B cell (primary cell): ENCODE data around the gene PPP2R2C. TPM values are rescaled to one million over a fixed set of nuclear protein-coding genes. Genes with fewer than 3 reads are reported as not detected.

ENCODE experiments used
- ATAC-seq: fragments of 200-7000 bp; cut with Tn5 transposase; one replicate; pipeline ENCODE4 v1.10.0; 2021; ENCODE audit warnings: low read depth, mild to moderate bottlenecking, moderate number of reproducible peaks, moderate library complexity
- CTCF ChIA-PET: fragments of 350-600 bp; sonication (Branson Sonifier 250); formaldehyde crosslinking; loops from one replicate; lab custom pipeline; 2021; ENCODE audit warnings: antibody characterized with exemption, inconsistent platforms; lab: Charles Lee
- POLR2A ChIA-PET: fragments of 350-600 bp; sonication (Branson Sonifier 250); formaldehyde crosslinking; loops from one replicate; lab custom pipeline; 2021; ENCODE audit warnings: antibody characterized with exemption; lab: Charles Lee
- DNase-seq: peaks from one replicate; pipeline ENCODE4 v3.0.0; 2013
- H2AFZ ChIP-seq: 2 replicates; pipeline ENCODE4 v1.6.1; 2012; ENCODE audit warnings: mild to moderate bottlenecking, low read depth, low read length; ENCODE audit not compliant: insufficient read depth, poor library complexity, severe bottlenecking
- H3K27ac ChIP-seq, 2 donors: 1 replicate in 1 of 2; 2 replicates in 1 of 2; pipeline ENCODE4 v1.5.1; 2012 to 2013; ENCODE audit warnings: low read length in 2 of 2, mild to moderate bottlenecking in 2 of 2, moderate library complexity in 1 of 2
- H3K27me3 ChIP-seq, 4 experiments: fragments of 200-600 bp in 1 of 4; sonication (generic) in 1 of 4; replicated peaks in 1 of 4; 1 replicate in 2 of 4; 2 replicates in 2 of 4; pipeline versions ENCODE4 v1.6.1 to v1.7.0; 2013 to 2016; ENCODE audit warnings: low read length in 3 of 4, mild to moderate bottlenecking in 2 of 4, mixed read lengths in 1 of 4, moderate library complexity in 1 of 4; ENCODE audit not compliant: insufficient read depth in 4 of 4, control insufficient read depth in 3 of 4; ENCODE audit errors: control extremely low read depth in 1 of 4
- H3K36me3 ChIP-seq, 2 experiments: replicated peaks in 1 of 2; 1 replicate in 1 of 2; 2 replicates in 1 of 2; pipeline versions ENCODE4 v1.6.1 to v1.7.1; 2013; ENCODE audit warnings: low read length in 1 of 2; ENCODE audit not compliant: insufficient read depth in 2 of 2, control insufficient read depth in 1 of 2; ENCODE audit errors: control extremely low read depth in 1 of 2, extremely low read depth in 1 of 2
- H3K4me1 ChIP-seq, 2 donors: fragments of 200-600 bp in 1 of 2; sonication (generic) in 1 of 2; 1 replicate in 1 of 2; 2 replicates in 1 of 2; pipeline versions ENCODE4 v1.5.1 to v1.6.1; 2013 to 2017; ENCODE audit warnings: low read length in 2 of 2; ENCODE audit not compliant: control insufficient read depth in 2 of 2, insufficient read depth in 2 of 2
- H3K4me2 ChIP-seq: replicated peaks from 2 replicates; pipeline ENCODE3; 2012; ENCODE audit warnings: mild to moderate bottlenecking, low read depth, low read length; ENCODE audit not compliant: poor library complexity, severe bottlenecking
- H3K4me3 ChIP-seq, 5 experiments: fragments of 200-600 bp in 1 of 5; sonication (generic) in 1 of 5; 1 replicate in 3 of 5; 2 replicates in 2 of 5; pipeline versions ENCODE4 v1.5.1 to v1.7.0; 2011 to 2016; ENCODE audit warnings: low read length in 4 of 5, mild to moderate bottlenecking in 4 of 5, low read depth in 2 of 5, control low read depth in 1 of 5, moderate library complexity in 1 of 5; ENCODE audit not compliant: insufficient read depth in 1 of 5; ENCODE audit errors: control extremely low read depth in 1 of 5, extremely low read depth in 1 of 5
- H3K79me2 ChIP-seq: fragments of 200-600 bp; sonication (generic); one replicate; pipeline ENCODE4 v1.6.0; 2016; ENCODE audit warnings: low read length; ENCODE audit not compliant: control insufficient read depth, insufficient read depth
- H3K9ac ChIP-seq: fragments of 200-600 bp; sonication (generic); 2 replicates; pipeline ENCODE4 v1.6.1; 2017; ENCODE audit warnings: mild to moderate bottlenecking, low read length, moderate library complexity
- H3K9me3 ChIP-seq, 3 donors: one replicate each; pipeline versions ENCODE4 v1.6.1 to v1.7.1; 2013; ENCODE audit warnings: low read length in 2 of 3; ENCODE audit not compliant: control insufficient read depth in 2 of 3, insufficient read depth in 1 of 3; ENCODE audit errors: control extremely low read depth in 1 of 3
- H4K20me1 ChIP-seq: 2 replicates; pipeline ENCODE4 v1.6.0; 2012; ENCODE audit warnings: mild to moderate bottlenecking, low read length; ENCODE audit not compliant: insufficient read depth, control insufficient read depth, poor library complexity, severe bottlenecking
- H3K27ac Mint-ChIP-seq: one replicate; pipeline ENCODE4 v1.8.0; 2021; ENCODE audit warnings: mixed read lengths
- H3K27me3 Mint-ChIP-seq: one replicate; pipeline ENCODE4 v1.8.0; 2021; ENCODE audit warnings: mixed read lengths
- H3K4me1 Mint-ChIP-seq: one replicate; pipeline ENCODE4 v1.8.0; 2021; ENCODE audit warnings: mixed read lengths
- H3K4me3 Mint-ChIP-seq: one replicate; pipeline ENCODE4 v1.8.0; 2021; ENCODE audit warnings: mixed read lengths
- H3K9me3 Mint-ChIP-seq: one replicate; pipeline ENCODE4 v1.8.0; 2022; ENCODE audit warnings: mixed read lengths; ENCODE audit not compliant: insufficient read depth
- CTCF ChIP-seq: fragments of 200-600 bp; IDR thresholded peaks from one replicate; pipeline ENCODE4 v1.8.0; 2022; ENCODE audit warnings: antibody characterized with exemption, mild to moderate bottlenecking
- EZH2 ChIP-seq: IDR thresholded peaks from 2 replicates; pipeline ENCODE4 v1.6.1; 2012; ENCODE audit warnings: borderline replicate concordance, low read depth, mild to moderate bottlenecking, moderate library complexity, low read length; ENCODE audit not compliant: insufficient read depth, poor library complexity, severe bottlenecking
- WGBS: methylation state at CpG from one replicate; pipeline ENCODE4 v1.1.5; 2013; ENCODE audit warnings: missing lambda C conversion rate; ENCODE audit not compliant: insufficient coverage; 5-methylcytosine and 5-hydroxymethylcytosine counted together
- intact Hi-C: fragments of 100-400 bp; cut with micrococcal nuclease; formaldehyde crosslinking; loops from one replicate; pipeline ENCODE4 v1.10.0; 2022
- polyA plus RNA-seq: library from polyadenylated mRNA; depleted of rRNA; stranded (reverse); fragments of >200 nt; gene quantifications from 2 replicates; pipeline ENCODE4 v1.2.3, GENCODE V29; 2012
- total RNA-seq, 2 donors: library from RNA; stranded (reverse); fragments of 120-200 nt in 1 of 2; gene quantifications; 1 replicate in 1 of 2; 2 replicates in 1 of 2; pipeline versions ENCODE4 v1.2.3 to v1.2.4, GENCODE V29; 2013 to 2022

The PPP2R2C gene
- total and polyA plus RNA-seq, 2 donors (not counting 1 experiment from before 2014, with no cell fraction given), result not detected

DNA sequence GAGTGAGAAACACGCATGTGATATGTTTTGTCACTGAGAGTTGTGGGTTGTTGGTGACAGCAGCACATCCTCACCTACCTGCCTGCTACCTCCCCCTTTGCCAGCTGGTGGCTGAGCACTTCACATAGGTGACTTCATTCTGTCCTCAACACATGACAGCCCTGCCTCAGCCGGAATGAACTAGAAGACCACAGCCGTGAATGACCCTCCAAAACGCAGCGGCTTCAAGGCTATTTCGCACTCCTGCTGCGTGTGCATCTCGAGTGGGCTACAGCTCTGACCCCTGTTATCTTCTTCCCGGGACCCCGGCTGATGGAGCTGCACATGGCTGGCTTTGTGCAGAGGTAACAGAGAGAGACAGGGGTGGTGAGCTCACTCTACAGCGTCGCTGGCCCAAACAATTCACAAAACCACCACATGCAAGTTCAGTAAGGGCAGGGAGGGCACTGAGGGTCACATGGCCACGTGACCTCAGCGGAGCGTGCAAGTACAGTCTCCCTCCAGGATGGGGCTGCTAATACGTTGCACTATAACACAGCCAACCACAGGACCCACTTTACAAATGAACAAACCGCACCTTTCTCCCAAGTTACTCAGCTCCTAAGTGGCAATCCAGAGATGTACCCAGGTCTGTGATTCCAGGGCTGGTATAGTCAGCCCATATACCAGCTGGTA is 6.3 kb upstream of the PPP2R2C start:
- no peak overlapping the region for H3K27ac ChIP-seq
- H3K4me3 ChIP-seq, result no peak overlapping the region
- DNase-seq (no peak), ATAC-seq (no peak)
- no peaks in the 10 kb centered on the region for H3K79me2 ChIP-seq
- Mint-ChIP-seq H3K27me3 (peaks cover 36% of the 10 kb centered on the region), H3K9me3 (no peaks in the 10 kb centered on the region), H3K27ac (no peak overlapping the region), H3K4me3 (no peak overlapping the region), H3K4me1 (no peaks in the 10 kb centered on the region)
- H3K9ac ChIP-seq, result no peak overlapping the region
- ChIA-PET POLR2A (no interaction called here), CTCF (no interaction called here)
- H3K36me3 ChIP-seq, result no peaks in the 10 kb centered on the region
- 81% methylated on average over 9 of the region's 17 CpGs for WGBS
- no peak for TF ChIP-seq CTCF
- no peak for TF ChIP-seq EZH2
- peaks cover 0 to 18% (median 0%) of the 10 kb centered on the region in 3 donors for H3K9me3 ChIP-seq
- peaks cover 0 to 2% (median 0%) of the 10 kb centered on the region in 4 experiments for H3K27me3 ChIP-seq
- H4K20me1 ChIP-seq, result no peaks in the 10 kb centered on the region
- H3K4me2 ChIP-seq, result no peak overlapping the region
- H2AFZ ChIP-seq, result no peak overlapping the region
- intact Hi-C loops, result no loop called here
- no peaks in the 10 kb centered on the region for H3K4me1 ChIP-seq

DNA sequence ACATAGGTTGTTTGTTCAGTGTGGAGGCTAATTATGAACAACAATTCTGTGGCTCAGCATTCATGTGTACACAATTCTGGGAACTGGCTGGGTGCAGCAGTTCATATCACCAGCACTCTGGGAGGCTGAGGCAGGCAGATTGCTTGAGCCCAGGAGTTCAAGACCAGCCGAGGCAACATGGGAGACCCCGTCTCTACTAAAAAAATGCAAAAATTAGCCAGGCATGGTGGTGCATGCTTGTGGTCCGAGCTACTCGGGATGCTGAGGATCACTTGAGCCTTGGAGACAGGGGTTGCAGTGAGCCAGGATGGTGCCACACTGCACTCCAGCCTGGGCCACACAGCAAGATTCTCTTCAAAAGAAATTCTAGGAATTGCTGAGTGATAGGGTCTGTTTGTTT is 4.5 kb upstream of the PPP2R2C start:
- 95% methylated on average over 4 of the region's 4 CpGs for WGBS
- CTCF ChIA-PET, result no interaction called here
- no peaks in the 10 kb centered on the region for H4K20me1 ChIP-seq
- H3K9me3 ChIP-seq, result peaks cover 0 to 18% (median 0%) of the 10 kb centered on the region in 3 donors
- H3K27ac ChIP-seq, result no peak overlapping the region
- Mint-ChIP-seq H3K27me3 (peaks cover 46% of the 10 kb centered on the region), H3K4me1 (peaks cover 4% of the 10 kb centered on the region), H3K4me3 (no peak overlapping the region), H3K9me3 (no peaks in the 10 kb centered on the region), H3K27ac (no peak overlapping the region)
- POLR2A ChIA-PET, result no interaction called here
- H3K27me3 ChIP-seq, result peaks cover 0 to 2% (median 0%) of the 10 kb centered on the region in 4 experiments
- intact Hi-C loops, result no loop called here
- H3K4me3 ChIP-seq, result no peak overlapping the region
- ATAC-seq (no peak), DNase-seq (no peak)
- TF ChIP-seq CTCF (no peak), EZH2 (no peak)
- H3K4me1 ChIP-seq, result no peaks in the 10 kb centered on the region
- H3K9ac ChIP-seq, result no peak overlapping the region
- H3K36me3 ChIP-seq, result no peaks in the 10 kb centered on the region
- no peak overlapping the region for H2AFZ ChIP-seq
- no peak overlapping the region for H3K4me2 ChIP-seq
- no peaks in the 10 kb centered on the region for H3K79me2 ChIP-seq
